OCI-LY1 (cell line): ENCODE data around the gene ZNF407.

Source experiments
- H2AFZ ChIP-seq: fragments of 200-600 bp; sonication (generic), shearing (Covaris generic); 2 replicates; pipeline ENCODE4 v1.6.0; 2014; ENCODE audit warnings: antibody characterized with exemption, mild to moderate bottlenecking, low read length
- H3F3A ChIP-seq: fragments of 200-600 bp; sonication (generic), shearing (Covaris generic); 2 replicates; pipeline ENCODE4 v1.6.0; 2014; ENCODE audit warnings: mild to moderate bottlenecking, antibody characterized with exemption, low read length, moderate library complexity; ENCODE audit not compliant: insufficient read depth
- H3K27ac ChIP-seq: fragments of 200-600 bp; sonication (generic); 2 replicates; pipeline ENCODE4 v1.5.1; 2014; ENCODE audit warnings: low read length, mixed run types, mild to moderate bottlenecking, low read depth; ENCODE audit not compliant: poor library complexity, severe bottlenecking
- H3K27me3 ChIP-seq: fragments of 200-600 bp; sonication (generic); 2 replicates; pipeline ENCODE4 v1.6.0; 2014; ENCODE audit warnings: antibody characterized with exemption, mild to moderate bottlenecking, low read length, moderate library complexity; ENCODE audit not compliant: insufficient read depth
- H3K36me3 ChIP-seq: fragments of 200-600 bp; sonication (generic); 2 replicates; pipeline ENCODE4 v1.6.1; 2014; ENCODE audit warnings: mild to moderate bottlenecking, antibody characterized with exemption, low read length, moderate library complexity, mixed read lengths; ENCODE audit not compliant: insufficient read depth
- H3K4me1 ChIP-seq: fragments of 200-600 bp; sonication (generic); 2 replicates; pipeline ENCODE4 v1.5.1; 2014; ENCODE audit warnings: mild to moderate bottlenecking, low read length, moderate library complexity; ENCODE audit not compliant: insufficient read depth, severe bottlenecking
- H3K4me2 ChIP-seq: fragments of 200-600 bp; sonication (generic), shearing (Covaris generic); 2 replicates; pipeline ENCODE4 v1.6.1; 2014; ENCODE audit warnings: low read length
- H3K4me3 ChIP-seq: fragments of 200-600 bp; sonication (generic); 2 replicates; pipeline ENCODE4 v1.5.1; 2014; ENCODE audit warnings: low read length, low read depth, mild to moderate bottlenecking, mixed read lengths; ENCODE audit not compliant: poor library complexity, severe bottlenecking
- H3K79me2 ChIP-seq: fragments of 200-600 bp; shearing (Covaris generic); 2 replicates; pipeline ENCODE4 v1.6.1; 2016; ENCODE audit warnings: mixed run types, low read length, mixed read lengths; ENCODE audit not compliant: insufficient read depth
- H3K9ac ChIP-seq: fragments of 200-600 bp; sonication (generic), shearing (Covaris generic); 2 replicates; pipeline ENCODE4 v1.6.1; 2014; ENCODE audit warnings: mild to moderate bottlenecking, low read length, mixed read lengths
- H3K9me2 ChIP-seq: fragments of 200-600 bp; sonication (generic), shearing (Covaris generic); 2 replicates; pipeline ENCODE4 v1.6.1; 2014; ENCODE audit warnings: low read depth, mild to moderate bottlenecking, low read length, mixed read lengths
- H3K9me3 ChIP-seq: fragments of 200-600 bp; shearing (Covaris generic); 2 replicates; pipeline ENCODE4 v1.6.1; 2014; ENCODE audit warnings: low read length, mixed read lengths
- H4K20me1 ChIP-seq: fragments of 200-600 bp; sonication (generic), shearing (Covaris generic); 2 replicates; pipeline ENCODE4 v1.6.0; 2016; ENCODE audit warnings: mild to moderate bottlenecking, low read length; ENCODE audit not compliant: insufficient read depth
- CTCF ChIP-seq: fragments of 200-600 bp; sonication (generic), shearing (Covaris generic); IDR thresholded peaks from 2 replicates; pipeline ENCODE4 v1.5.1; 2017; ENCODE audit warnings: mild to moderate bottlenecking, antibody characterized with exemption, low read length, moderate library complexity, mixed read lengths
- EZH2 ChIP-seq: fragments of 200-600 bp; sonication (generic), shearing (Covaris generic); IDR thresholded peaks from 2 replicates; pipeline ENCODE4 v1.8.0; 2017; ENCODE audit warnings: borderline replicate concordance, mixed run types, mild to moderate bottlenecking, antibody characterized with exemption, low read length, moderate library complexity, mixed read lengths

The ZNF407 gene

DNA sequence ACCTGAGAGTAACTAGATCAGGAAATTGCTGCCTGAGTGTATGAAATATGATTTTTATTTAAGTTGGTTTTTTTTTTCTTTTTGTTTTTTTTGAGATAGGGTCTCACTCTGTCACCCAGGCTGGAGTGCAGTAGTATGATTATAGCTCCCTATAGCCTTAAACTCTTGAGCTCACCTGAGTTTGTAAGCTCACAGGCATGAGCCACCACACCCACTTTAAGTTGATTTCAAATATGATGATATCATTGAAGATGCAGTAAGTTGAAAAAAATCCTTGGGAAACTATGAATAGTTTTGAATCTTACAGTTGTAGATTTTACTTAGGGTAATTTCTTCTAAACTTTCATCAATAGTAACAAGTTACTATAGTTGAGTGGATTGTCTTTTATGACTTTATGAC lies 234.7 kb downstream of the ZNF407 start:
- Histone ChIP-seq H3K9me2 (no peaks in the 10 kb centered on the region), H2AFZ (no peak overlapping the region), H3K36me3 (no peaks in the 10 kb centered on the region), H3K9me3 (no peaks in the 10 kb centered on the region), H3K4me1 (no peaks in the 10 kb centered on the region), H3F3A (no peaks in the 10 kb centered on the region), H3K9ac (no peak overlapping the region), H3K27me3 (no peaks in the 10 kb centered on the region), H4K20me1 (no peaks in the 10 kb centered on the region), H3K27ac (no peak overlapping the region), H3K4me2 (no peak overlapping the region), H3K79me2 (no peaks in the 10 kb centered on the region), H3K4me3 (no peak overlapping the region)
- TF ChIP-seq CTCF (no peak), EZH2 (no peak)

DNA sequence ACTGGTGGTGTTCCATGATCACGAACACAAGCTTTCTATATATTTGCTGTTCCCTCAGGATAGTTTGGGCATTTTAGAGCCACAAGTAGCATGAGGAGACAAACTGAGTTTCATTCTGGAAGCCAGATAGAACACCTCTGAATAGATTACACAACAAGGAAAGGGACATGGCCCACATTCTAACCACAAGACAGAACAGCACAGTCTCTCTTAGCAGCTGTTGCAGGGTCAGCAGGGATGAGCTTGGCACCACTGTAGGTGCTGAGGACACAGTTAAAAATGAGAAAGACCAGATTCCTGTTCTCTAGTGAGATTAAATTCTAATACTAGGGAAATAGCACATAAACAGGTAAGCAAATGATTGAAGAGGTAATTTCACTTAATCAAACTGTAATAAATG lies 235.3 kb downstream of the ZNF407 start:
- Histone ChIP-seq H3K27me3 (no peaks in the 10 kb centered on the region), H3K9me2 (no peaks in the 10 kb centered on the region), H3K9me3 (no peaks in the 10 kb centered on the region), H2AFZ (no peak overlapping the region), H3K4me2 (no peak overlapping the region), H3K79me2 (no peaks in the 10 kb centered on the region), H3K36me3 (no peaks in the 10 kb centered on the region), H3K27ac (no peak overlapping the region), H3K4me1 (no peaks in the 10 kb centered on the region), H3K4me3 (no peak overlapping the region), H3K9ac (no peak overlapping the region), H3F3A (no peaks in the 10 kb centered on the region), H4K20me1 (no peaks in the 10 kb centered on the region)
- no peak for TF ChIP-seq CTCF
- no peak for TF ChIP-seq EZH2

GRCh38 chr18:74834424-74835309 lies 237.0 kb downstream of the ZNF407 start:
- Histone ChIP-seq H3K36me3 (no peaks in the 10 kb centered on the region), H3K4me2 (no peak overlapping the region), H3K4me1 (no peaks in the 10 kb centered on the region), H3K27ac (no peak overlapping the region), H3K9me3 (no peaks in the 10 kb centered on the region), H3K27me3 (no peaks in the 10 kb centered on the region), H3K79me2 (no peaks in the 10 kb centered on the region), H2AFZ (no peak overlapping the region), H3K9ac (no peak overlapping the region), H3K9me2 (no peaks in the 10 kb centered on the region), H3F3A (no peaks in the 10 kb centered on the region), H4K20me1 (no peaks in the 10 kb centered on the region), H3K4me3 (no peak overlapping the region)
- TF ChIP-seq EZH2: no peak
- no peak for TF ChIP-seq CTCF
